Muscle of back (tissue), 11 donors: ENCODE measurements around the gene SIN3A. TPM values are rescaled to one million over a fixed set of nuclear protein-coding genes. Genes with fewer than 3 reads are reported as not detected.
"Not testable (repeated sequence)": the region's sequence is repeated elsewhere in the genome, so short reads cannot be mapped to it uniquely, and the experiment has no call there.

Source experiments
- DNase-seq, 3 donors: peaks; one replicate each; pipeline versions ENCODE4 v3.0.0 to v3.0.0-alpha.2; 2013
- polyA plus RNA-seq, 10 donors: library from polyadenylated mRNA; unstranded; fragments of 120-200 nt; gene quantifications; one replicate each; pipeline ENCODE4 v1.2.1, GENCODE V29; 2013; ENCODE audit not compliant: insufficient read length in 10 of 10

The SIN3A gene
- polyA plus RNA-seq, 10 donors, result 25.7 to 38.3 (median 30.4) TPM

DNA sequence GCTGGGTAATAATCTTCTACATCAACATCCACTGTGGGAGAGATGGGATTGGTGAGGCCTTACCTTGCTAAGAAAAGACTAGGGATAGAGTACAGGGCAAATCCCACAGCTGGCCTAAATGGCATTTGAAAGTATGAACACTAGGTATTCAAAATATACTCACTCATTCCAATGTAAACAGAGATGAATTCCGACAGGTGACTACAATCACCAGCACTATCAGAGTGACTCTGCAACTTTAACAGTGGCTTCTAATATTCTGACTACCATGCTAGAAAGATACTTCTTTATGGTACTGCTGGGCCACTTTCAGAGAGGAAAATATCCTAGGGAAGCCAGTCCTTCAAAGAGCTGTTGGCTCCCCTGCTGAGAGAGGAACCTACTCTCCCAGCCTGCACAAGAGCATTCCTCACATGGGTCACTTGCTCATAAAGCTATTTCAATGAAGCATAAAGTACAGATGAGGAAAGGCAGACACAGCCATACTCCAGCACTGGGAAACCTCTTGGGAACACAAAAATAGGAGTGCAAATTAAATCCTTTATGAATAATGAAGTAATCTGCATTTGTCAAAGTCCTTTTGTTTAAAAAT is 61.6 kb downstream of the SIN3A start:
- DNase-seq, result no peak

GRCh38 chr15:75383986-75384385 is 67.5 kb downstream of the SIN3A start:
- not testable (repeated sequence) for DNase-seq

GRCh38 chr15:75380773-75381172 is 70.7 kb downstream of the SIN3A start:
- DNase-seq, result no peak

DNA sequence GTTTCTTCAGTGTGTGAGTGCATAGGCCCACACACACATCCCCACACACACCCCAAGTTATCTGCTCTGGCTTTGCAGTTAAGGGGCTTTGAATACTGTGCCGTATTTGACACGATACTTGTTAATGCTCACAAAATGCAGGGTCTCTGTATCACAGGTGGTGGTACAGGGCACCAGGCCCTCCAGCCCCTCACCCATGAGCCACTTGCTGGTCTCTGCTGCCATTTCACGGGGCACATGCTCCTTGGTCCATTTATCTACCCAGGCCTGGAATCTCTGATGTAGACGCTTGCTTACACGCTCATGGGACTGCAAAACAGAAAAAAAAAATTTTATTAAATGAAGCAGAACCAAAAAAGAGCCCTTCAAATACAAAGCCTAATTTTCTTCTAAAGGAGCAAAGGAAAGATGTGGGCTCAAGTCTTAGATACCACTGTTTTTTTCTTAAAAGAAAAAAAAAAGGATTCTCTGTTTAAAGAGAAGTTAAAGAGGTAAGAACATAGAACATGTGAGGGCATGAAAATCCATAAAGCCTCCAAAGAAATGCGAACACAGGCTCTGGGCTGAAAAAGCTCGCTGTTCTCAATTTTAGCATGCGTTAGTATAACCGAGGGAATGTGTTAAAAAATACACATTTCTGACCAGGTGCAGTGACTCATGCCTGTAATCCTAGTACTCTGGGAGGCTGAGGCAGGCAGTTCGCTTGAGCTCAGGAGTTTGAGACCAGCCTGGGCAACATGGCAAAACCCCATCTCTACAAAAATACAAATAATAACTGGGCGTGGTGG is 79.4 kb downstream of the SIN3A start:
- no peak for DNase-seq

- DNase-seq, result no peak
Observed at GRCh38 chr15:75371486-75371885, 80.0 kb downstream of the SIN3A start.

DNA sequence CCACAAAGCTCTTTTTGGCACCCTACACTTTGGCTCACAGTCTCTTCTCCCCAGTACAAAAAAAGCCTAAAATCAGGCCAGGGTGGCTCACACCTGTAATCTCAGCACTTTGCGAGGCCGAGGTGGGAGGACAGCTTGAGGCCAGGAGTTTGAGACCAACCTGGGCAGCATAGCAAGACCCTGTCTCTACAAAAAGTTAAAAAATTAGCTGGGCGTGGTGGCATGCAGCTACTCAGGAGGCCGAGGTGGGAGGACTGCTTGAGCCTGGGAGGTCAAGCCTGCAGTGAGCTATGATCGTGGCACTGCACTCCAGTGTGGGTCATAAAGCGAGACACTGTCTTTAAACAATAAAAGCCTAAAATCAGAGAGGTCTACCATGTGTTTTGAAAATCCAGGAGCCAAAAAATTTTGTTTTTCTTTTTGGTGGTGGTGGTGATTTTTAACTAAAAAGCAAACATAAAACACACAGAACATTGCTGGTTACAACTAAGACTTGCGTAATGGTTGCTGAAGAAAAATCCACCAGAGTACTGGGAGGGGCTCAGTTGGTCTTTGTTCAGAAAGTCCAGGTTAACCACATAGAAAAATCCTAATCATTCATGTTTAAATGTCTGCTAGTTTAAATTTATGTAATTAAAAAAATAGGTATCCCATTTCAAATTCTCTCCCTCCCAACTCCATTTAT is 81.5 kb downstream of the SIN3A start:
- no peak for DNase-seq

- no peak for DNase-seq
Observed at GRCh38 chr15:75368689-75369239, 82.7 kb downstream of the SIN3A start.

DNA sequence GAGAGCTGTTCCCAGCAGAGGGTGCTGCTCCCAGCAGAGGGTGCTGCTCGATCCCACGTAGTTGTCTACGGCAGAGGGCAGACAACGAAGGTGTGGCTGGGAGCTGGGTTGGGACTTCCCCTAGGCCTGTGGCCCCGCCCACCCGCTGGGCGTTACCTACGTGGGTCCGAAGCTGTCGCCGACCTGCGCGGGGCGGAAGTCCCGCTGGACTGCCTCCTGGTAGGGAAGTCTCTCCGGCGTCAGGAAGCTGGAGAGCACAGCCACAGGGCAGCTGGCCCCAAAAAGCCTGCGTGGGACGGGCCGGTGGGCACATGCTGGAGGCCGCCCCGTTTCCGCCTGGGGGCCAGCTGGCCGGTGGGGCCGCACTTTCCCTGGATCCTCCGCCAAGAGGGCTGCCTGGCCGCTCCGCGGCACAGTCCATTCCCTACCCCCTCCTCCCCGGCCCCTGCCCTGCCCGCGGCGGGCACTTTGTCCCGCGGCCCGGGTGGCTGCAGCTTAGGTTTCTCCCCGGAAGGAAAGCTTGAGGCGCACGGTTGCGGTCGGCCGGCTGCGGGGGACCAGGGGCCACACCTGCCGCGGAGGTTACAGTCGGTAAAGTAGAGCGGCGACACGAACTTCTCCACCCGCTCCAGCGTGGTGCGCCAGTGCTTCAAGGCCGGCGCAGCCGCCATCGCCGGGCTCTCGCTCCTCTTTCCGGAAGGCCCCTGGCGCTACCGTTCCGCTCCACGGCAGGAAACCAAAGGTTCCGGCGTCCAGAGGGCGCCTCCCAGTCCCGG is 83.4 kb downstream of the SIN3A start, which contains the start of gene MAN2C1:
MAN2C1 (minus strand) TSS at position 695 of the 776 bp plus-strand sequence; CDS start at position 671, 24 bp downstream.
- peak; percentile 92 to 97 (median 95) for DNase-seq

- DNase-seq, result no peak
Observed at GRCh38 chr15:75367406-75367912, 84.0 kb downstream of the SIN3A start.

GRCh38 chr15:75367006-75367405 is 84.5 kb downstream of the SIN3A start:
- no peak for DNase-seq

- DNase-seq, result no peak
Observed at GRCh38 chr15:75366163-75366562, 85.3 kb downstream of the SIN3A start.

DNA sequence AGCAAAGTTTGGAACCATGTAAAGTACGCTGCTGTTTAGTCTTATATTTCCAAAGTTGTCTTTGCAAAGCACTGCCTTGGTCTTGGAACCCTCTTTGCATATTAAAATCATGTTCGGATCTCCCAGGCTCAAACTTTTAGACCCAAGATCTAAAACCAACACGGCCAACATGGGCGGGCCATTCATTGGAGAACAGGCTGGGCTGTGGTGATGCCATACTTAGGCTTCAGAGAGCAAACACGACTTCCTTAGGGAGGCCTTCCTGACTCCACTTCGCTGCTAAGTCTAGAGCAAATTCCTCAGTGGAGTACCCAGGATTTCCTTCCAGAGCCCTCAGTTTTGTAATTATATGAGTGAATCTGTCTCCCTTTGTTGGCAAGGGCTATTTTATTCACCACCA is 86.6 kb downstream of the SIN3A start:
- DNase-seq, result no peak

DNA sequence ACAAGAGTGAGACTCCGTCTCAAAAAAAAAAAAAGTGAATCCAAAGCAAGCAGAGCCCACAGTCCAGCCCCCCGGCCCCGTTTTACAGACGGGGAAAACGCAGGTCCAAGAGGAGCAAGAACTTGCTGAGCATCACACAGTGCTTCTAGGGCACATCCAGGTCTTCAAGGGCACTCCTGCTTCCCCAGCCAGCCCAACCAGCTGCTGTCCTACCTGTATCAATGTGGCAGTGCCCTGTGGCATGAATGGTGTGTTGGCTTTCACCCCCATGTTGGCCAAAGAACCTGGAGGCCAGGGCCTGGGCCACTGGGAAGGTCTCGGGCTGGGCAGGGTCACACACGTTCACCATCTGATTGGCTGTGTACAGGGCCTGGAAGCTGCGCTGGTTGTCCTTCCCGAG is 87.7 kb downstream of the SIN3A start:
- DNase-seq, result no peak

DNA sequence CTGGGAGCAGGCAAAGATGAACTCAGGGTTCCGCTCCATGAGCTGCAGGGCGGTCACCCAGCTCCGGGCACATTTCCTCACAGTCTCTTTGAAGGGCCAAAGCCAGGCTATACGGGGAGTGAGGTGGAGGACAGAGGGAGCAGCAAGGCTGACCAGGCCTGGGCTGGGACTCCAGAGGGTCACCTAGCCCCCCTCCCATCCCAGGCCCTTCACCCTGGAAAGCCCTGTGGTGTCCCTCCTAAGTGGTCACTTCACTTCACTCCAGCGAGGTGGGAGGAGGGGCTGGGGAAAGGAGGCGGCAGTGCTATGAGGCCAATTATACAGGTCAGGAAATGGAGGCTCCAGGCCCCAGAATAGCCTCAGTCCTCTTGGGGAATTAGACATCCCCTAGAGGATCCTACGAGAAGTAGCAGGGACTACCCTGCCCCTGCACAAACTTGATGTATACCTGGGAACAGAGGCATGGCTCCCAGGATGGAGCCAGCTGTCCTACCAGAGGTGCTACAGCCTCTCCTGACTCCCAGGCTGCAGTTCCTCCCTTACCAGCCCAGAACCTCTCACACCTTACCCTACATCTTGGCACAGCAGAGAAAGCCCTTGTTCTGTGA is 88.7 kb downstream of the SIN3A start:
- DNase-seq, result no peak

DNA sequence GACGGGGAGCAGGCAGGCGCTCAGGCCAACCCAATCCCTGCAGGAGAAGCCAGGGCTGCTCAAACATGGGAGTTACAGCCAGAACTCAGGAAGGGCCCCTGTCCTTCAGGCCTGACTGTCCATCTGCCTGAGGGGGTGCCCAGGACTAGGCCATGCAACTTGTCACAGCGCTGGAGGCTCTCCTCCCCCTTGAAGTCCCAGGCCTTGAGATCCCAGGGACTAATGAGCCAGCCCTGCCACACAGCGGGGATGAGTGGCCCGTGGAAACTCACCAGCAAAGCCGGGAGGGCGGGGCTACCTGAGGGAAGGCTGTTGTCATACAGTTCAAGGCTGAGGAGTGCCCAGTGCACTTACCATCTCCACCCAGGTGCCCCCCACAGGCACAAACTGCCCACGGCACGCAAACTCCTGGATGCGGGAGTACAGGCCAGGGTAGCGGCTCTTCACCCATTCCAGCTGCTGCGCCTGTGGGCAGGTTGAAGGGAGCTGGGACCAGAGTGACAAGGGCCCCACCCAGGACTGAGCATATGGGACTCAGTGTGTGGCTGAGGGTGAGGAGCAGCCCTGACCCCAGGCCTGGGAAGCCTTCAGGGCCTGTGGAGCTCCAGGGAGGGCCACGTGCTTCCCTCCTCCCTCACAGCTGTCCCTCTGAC is 89.4 kb downstream of the SIN3A start:
- DNase-seq, result no peak

DNA sequence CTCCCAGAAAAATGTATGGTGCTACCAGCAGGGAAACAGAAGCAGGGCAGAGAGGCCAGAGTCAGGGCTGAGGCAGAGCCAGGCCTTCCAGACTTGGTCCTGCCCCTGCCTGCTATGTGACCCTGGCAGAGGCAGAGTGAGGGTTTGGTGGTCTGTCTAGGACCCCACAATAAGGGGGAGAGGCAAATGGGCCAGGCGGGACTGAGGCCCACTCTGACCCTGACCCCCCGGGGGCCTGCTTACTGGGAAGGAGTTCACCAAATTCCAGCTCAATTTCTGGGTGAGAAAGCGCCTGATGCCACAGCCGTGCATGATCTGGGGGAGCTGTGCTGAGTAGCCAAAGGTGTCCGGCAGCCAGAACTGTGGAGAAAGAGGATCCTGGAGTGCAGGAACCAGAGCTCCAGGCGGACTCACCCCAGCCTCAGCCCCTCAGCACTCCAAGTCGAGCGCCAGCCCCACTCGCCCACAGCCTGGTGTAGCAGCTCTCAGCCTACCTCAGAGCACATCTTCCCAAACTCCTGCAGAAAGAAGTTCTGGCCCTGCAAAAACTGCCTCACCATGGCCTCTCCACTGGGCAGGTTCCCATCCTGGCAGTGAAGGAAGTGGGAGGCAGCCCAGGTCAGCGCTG is 90.0 kb downstream of the SIN3A start:
- DNase-seq, result no peak

DNA sequence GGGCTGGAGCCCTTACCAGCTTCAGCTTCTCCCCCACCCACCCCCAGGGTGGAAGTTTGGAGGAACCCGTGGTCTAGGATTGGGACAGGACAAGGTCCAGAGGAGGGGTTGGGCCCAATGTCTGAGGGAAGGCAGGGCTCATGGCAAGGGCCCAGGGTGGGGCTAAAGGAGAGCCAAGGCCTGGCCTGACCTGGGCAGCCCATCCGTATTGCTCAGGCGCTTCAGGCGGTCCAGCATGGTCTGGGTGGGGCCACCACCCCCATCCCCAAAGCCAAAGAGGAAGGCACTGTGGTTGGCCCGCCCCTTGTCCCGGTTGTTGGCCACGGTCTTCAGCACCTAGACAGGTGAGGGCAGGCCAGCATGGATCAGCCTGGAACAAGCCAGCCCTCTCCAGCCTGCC is 90.6 kb downstream of the SIN3A start:
- DNase-seq, result no peak

DNA sequence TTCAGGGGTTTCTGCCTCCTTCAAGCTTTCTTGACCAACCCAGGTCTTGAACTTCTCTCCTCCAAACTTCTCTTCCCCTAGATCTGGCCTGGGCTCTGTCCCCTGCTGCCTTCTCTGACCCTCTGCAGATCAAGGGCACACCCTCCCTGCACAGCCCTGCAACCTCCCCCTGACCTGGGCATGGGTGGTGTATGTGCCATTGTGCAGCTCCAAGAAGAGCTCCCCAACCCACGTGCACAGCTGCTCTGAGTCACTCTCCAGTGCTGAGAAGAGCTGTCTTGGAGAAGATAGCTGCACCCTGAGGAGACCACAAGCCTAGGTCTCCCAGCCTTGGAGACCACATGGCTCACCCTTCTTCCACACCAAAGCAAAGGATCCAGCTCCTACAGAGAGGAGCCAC is 91.1 kb downstream of the SIN3A start:
- DNase-seq, result no peak

- no peak for DNase-seq
Observed at GRCh38 chr15:75359537-75360250, 91.8 kb downstream of the SIN3A start.
